Transverse colon (tissue), 4 donors: ENCODE data around the gene GFI1B. TPM values are rescaled to one million over a fixed set of nuclear protein-coding genes. Genes with fewer than 3 reads are reported as not detected.

Experiments used
- DNase-seq: peaks from one replicate; pipeline ENCODE4 v3.0.0-alpha.2; 2019
- H3K27ac ChIP-seq, 4 donors: fragments of 200-600 bp; sonication (generic); 2 replicates each; pipeline ENCODE4 v1.5.1; 2016 to 2018; ENCODE audit warnings: inconsistent platforms in 4 of 4
- H3K27me3 ChIP-seq: fragments of 200-600 bp; sonication (generic); 2 replicates; pipeline ENCODE4 v1.5.1; 2017; ENCODE audit warnings: inconsistent platforms
- H3K36me3 ChIP-seq, 4 donors: fragments of 200-600 bp; sonication (generic); 2 replicates each; pipeline ENCODE4 v1.5.1; 2017 to 2019; ENCODE audit warnings: inconsistent platforms in 4 of 4
- H3K4me1 ChIP-seq, 4 donors: fragments of 200-600 bp; sonication (generic); 2 replicates each; pipeline ENCODE4 v1.5.1; 2017 to 2020; ENCODE audit warnings: inconsistent platforms in 4 of 4
- H3K4me3 ChIP-seq, 4 donors: fragments of 200-600 bp; sonication (generic); 1 replicate in 1 of 4; 2 replicates in 3 of 4; pipeline versions ENCODE4 v1.5.1 to v1.6.1; 2017 to 2019; ENCODE audit warnings: inconsistent platforms in 4 of 4
- H3K9me3 ChIP-seq, 2 donors: fragments of 200-600 bp; sonication (generic); 2 replicates each; pipeline ENCODE4 v1.5.1; 2017 to 2019; ENCODE audit warnings: inconsistent platforms in 2 of 2
- CTCF ChIP-seq, 5 experiments: fragments of 200-600 bp in 3 of 5; fragments of 450-650 bp in 2 of 5; sonication (generic) in 3 of 5; IDR thresholded peaks; 1 replicate in 2 of 5; 2 replicates in 3 of 5; pipeline ENCODE4 v1.5.1; 2016 to 2017; ENCODE audit warnings: antibody characterized with exemption in 5 of 5, inconsistent platforms in 3 of 5, mild to moderate bottlenecking in 2 of 5, moderate library complexity in 1 of 5
- EP300 ChIP-seq: sonication (generic); formaldehyde crosslinking; IDR thresholded peaks from one replicate; pipeline ENCODE4 v1.6.1; 2017; ENCODE audit warnings: antibody characterized with exemption, low read depth
- POLR2A ChIP-seq: fragments of 450-650 bp; IDR thresholded peaks from one replicate; pipeline ENCODE4 v1.6.1; 2016; ENCODE audit warnings: antibody characterized with exemption, mild to moderate bottlenecking, moderate library complexity
- POLR2AphosphoS5 ChIP-seq, 3 donors: sonication (generic); formaldehyde crosslinking; IDR thresholded peaks; one replicate each; pipeline ENCODE4 v1.6.1; 2016; ENCODE audit warnings: antibody characterized with exemption in 3 of 3
- WGBS, 2 donors: methylation state at CpG; one replicate each; pipeline ENCODE4 v1.1.5; 2018; ENCODE audit warnings: low coverage in 1 of 2; 5-methylcytosine and 5-hydroxymethylcytosine counted together
- in situ Hi-C, 4 donors: fragments of 200-750 bp; cut with MboI; loops; one replicate each; pipeline versions ENCODE4 v1.15.0 to v1.15.1; 2017; ENCODE audit warnings: low sequenced_read_pairs in 3 of 4, low pct_ligation_motif_present in 1 of 4, low pct_unique_long_range_greater_than_20kb in 1 of 4
- intact Hi-C: fragments of 100-400 bp; cut with DNase I; formaldehyde crosslinking; loops from one replicate; pipeline ENCODE4 v1.15.1; 2023; ENCODE audit warnings: low total_unique reads
- total RNA-seq, 4 donors: library from RNA; depleted of rRNA; stranded (reverse); fragments of >200 nt; gene quantifications; one replicate each; pipeline ENCODE4 v1.1.0, GENCODE V29; 2016

GFI1B gene
- total RNA-seq, 4 donors from 2014 or later: 1.7 to 2.0 TPM; not detected in 2

DNA sequence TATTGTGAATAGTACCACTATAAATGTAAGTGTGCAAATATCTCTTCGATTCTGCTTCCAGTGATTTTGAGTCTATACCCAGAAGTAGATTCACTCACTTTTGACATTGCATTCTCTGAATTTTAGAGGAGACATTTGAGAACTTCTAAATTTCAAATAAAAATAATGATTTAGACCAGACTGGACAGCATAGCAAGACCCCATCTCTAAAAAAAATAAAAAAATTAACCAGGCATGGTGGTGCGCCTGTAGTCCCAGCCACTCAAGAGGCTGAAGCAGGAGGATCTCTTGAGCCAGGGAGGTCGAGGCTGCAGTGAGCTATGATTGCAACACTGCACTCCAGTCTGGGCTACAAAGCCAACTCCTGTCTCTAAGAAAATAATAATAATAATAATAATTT is 1.9 kb upstream of the GFI1B start:
- no peak for DNase-seq
- intact Hi-C loops: no loop called here
- Histone ChIP-seq H3K4me1 (peaks cover 0 to 26% (median 13%) of the 10 kb centered on the region in 4 donors), H3K4me3 (no peak overlapping the region), H3K27me3 (peaks cover 67% of the 10 kb centered on the region), H3K36me3 (no peaks in the 10 kb centered on the region), H3K9me3 (no peaks in the 10 kb centered on the region), H3K27ac (no peak overlapping the region)
- 84 to 90% methylated on average over 3 of the region's 3 CpGs for WGBS, 2 donors
- in situ Hi-C loops: no loop called here
- TF ChIP-seq POLR2A (no peak), CTCF (IDR thresholded peaks at IDR 0.05) (no peak), POLR2AphosphoS5 (IDR thresholded peaks at IDR 0.05) (no peak), EP300 (no peak)

DNA sequence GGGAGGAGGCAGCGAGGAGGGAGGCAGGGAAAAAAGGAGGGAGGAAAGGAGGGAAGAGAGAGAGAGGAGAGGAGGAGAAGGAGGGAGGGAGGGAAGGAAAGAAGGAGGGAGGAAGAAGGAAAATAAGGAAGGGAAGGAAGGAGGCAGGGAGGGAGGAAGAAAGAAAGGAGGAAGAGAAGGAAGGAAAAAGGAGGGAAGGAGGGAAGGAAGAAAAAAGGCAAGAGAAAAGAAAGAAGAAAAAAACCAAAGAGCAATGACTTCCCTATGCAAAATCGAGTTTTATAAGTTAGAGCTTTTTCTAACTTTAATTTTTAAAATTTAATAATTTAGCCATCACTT is 413 bp upstream of the GFI1B start:
- intact Hi-C loops: no loop called here
- peaks cover 81% of the 10 kb centered on the region for H3K27me3 ChIP-seq

DNA sequence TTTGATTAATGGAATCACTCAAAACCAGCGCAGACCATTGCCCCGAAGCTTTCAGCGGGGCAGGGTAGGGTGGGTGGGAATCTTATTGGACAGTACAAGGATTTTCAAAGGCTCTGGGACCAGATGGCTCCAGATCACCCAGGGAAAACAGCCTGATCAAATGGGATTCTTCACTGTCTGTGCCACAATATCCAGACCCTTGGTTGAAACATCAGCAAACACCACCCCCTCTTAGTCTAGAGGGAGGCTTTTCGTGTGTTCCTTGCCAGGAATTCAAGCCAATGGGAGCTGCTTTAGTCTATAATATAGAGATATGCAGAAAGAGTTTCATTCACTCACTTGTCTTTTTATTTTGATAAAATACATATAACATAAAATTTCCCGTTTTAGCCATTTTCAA is 1.7 kb downstream of the GFI1B start:
- 46 to 71% methylated on average over 3 to 5 of the region's 5 CpGs for whole genome bisulfite sequencing, 2 donors
- H3K36me3 ChIP-seq: no peaks in the 10 kb centered on the region
- H3K27me3 ChIP-seq: peaks cover 83% of the 10 kb centered on the region
- TF ChIP-seq POLR2A (no peak), POLR2AphosphoS5 (IDR thresholded peaks at IDR 0.05) (no peak)
- no peak overlapping the region for H3K27ac ChIP-seq
- DNase-seq: no peak
- intact Hi-C loops (no loop called here), in situ Hi-C loops (no loop called here)
- H3K9me3 ChIP-seq: no peaks in the 10 kb centered on the region
- peaks cover 0 to 26% (median 9%) of the 10 kb centered on the region in 4 donors for H3K4me1 ChIP-seq
- H3K4me3 ChIP-seq: no peak overlapping the region

More for the DNA sequence above, 413 bp upstream of the GFI1B start:
- TF ChIP-seq EP300: no peak
- TF ChIP-seq CTCF (IDR thresholded peaks at IDR 0.05): no peak
- no peak for TF ChIP-seq POLR2A
- TF ChIP-seq POLR2AphosphoS5 (IDR thresholded peaks at IDR 0.05): no peak
- no peak overlapping the region for H3K4me3 ChIP-seq
- no peak for DNase-seq
- H3K36me3 ChIP-seq: no peaks in the 10 kb centered on the region
- peaks cover 0 to 26% (median 9%) of the 10 kb centered on the region in 4 donors for H3K4me1 ChIP-seq
- WGBS, 2 donors: 7 to 17% methylated on average over 2 of the region's 2 CpGs
- no peak overlapping the region for H3K27ac ChIP-seq
- in situ Hi-C loops: no loop called here
- no peaks in the 10 kb centered on the region for H3K9me3 ChIP-seq

GRCh38 chr9:132982458-132982857 is 4.0 kb downstream of the GFI1B start:
- peaks cover 0 to 22% (median 9%) of the 10 kb centered on the region in 4 donors for H3K4me1 ChIP-seq
- H3K36me3 ChIP-seq: no peaks in the 10 kb centered on the region
- intact Hi-C loops (no loop called here), in situ Hi-C loops (no loop called here)
- 35 to 42% methylated on average over 4 to 8 of the region's 8 CpGs for WGBS, 2 donors
- H3K27ac ChIP-seq: no peak overlapping the region
- H3K9me3 ChIP-seq: no peaks in the 10 kb centered on the region
- no peak overlapping the region for H3K4me3 ChIP-seq
- no peak for DNase-seq
- TF ChIP-seq POLR2A (no peak), EP300 (no peak), POLR2AphosphoS5 (IDR thresholded peaks at IDR 0.05) (no peak), CTCF (IDR thresholded peaks at IDR 0.05) (no peak)
- peaks cover 88% of the 10 kb centered on the region for H3K27me3 ChIP-seq

DNA sequence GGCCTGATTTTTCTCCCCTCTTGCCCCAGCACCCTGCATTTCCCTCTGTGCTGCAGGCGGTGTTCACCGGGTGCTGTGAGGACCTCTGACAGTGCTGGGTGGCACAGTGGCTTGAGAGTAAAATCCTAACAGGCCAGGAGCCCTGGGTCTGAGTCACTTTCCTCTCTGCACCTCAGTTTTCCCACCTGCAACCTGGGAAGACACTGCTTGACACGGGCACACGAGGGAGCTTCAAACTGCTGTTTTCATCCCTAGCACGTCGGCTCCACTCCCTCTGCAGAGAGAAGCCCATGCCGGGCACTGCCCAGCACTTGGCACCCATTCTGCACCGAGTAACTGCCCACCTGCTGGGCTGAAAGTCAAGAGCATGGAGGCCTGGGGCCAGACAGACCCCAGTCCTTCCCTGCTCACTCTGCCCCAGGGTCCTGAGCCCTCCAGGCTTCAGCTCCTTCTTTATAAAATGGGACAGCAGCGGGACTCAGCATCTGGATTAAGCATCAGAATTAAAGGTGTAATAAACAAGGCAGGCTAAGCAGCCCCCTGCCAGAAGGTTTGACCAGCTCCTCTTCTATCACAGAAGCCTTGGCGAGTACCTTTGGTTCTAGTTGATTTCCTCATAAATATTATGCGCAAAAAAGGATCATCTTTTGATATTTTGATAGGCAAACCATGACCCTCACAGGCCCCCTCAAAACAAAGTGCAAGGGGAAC is 5.2 kb downstream of the GFI1B start:
- TF ChIP-seq POLR2AphosphoS5 (IDR thresholded peaks at IDR 0.05) (no peak), CTCF (IDR thresholded peaks at IDR 0.05) (no peak), POLR2A (no peak), EP300 (no peak)
- intact Hi-C loops: no loop called here

More for the DNA sequence above, 5.2 kb downstream of the GFI1B start:
- peaks cover 0 to 10% (median 3%) of the 10 kb centered on the region in 4 donors for H3K4me1 ChIP-seq
- in situ Hi-C loops: no loop called here
- no peak overlapping the region for H3K27ac ChIP-seq
- H3K27me3 ChIP-seq: peaks cover 81% of the 10 kb centered on the region
- no peaks in the 10 kb centered on the region for H3K9me3 ChIP-seq
- H3K4me3 ChIP-seq: no peak overlapping the region
- DNase-seq: no peak
- H3K36me3 ChIP-seq: no peaks in the 10 kb centered on the region
- WGBS, 2 donors: 83 to 89% methylated on average over 7 to 11 of the region's 11 CpGs
